ENCODE data around the gene ATMIN.

GRCh38 chr16:80997139-80997798, 38.4 kb upstream of the ATMIN start:
- no peak for TF ChIP-seq POLR2A (IDR thresholded peaks at IDR 0.05)
- TF ChIP-seq, protein P1, sequence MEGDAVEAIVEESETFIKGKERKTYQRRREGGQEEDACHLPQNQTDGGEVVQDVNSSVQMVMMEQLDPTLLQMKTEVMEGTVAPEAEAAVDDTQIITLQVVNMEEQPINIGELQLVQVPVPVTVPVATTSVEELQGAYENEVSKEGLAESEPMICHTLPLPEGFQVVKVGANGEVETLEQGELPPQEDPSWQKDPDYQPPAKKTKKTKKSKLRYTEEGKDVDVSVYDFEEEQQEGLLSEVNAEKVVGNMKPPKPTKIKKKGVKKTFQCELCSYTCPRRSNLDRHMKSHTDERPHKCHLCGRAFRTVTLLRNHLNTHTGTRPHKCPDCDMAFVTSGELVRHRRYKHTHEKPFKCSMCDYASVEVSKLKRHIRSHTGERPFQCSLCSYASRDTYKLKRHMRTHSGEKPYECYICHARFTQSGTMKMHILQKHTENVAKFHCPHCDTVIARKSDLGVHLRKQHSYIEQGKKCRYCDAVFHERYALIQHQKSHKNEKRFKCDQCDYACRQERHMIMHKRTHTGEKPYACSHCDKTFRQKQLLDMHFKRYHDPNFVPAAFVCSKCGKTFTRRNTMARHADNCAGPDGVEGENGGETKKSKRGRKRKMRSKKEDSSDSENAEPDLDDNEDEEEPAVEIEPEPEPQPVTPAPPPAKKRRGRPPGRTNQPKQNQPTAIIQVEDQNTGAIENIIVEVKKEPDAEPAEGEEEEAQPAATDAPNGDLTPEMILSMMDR (IDR thresholded peaks at IDR 0.05 in 8 of 11, conservative IDR thresholded peaks at IDR 0.05 in 3 of 11) = no peak

Data from spleen (tissue), 7 donors.